ENCODE measurements around the gene EXD3.

EXD3 gene

DNA sequence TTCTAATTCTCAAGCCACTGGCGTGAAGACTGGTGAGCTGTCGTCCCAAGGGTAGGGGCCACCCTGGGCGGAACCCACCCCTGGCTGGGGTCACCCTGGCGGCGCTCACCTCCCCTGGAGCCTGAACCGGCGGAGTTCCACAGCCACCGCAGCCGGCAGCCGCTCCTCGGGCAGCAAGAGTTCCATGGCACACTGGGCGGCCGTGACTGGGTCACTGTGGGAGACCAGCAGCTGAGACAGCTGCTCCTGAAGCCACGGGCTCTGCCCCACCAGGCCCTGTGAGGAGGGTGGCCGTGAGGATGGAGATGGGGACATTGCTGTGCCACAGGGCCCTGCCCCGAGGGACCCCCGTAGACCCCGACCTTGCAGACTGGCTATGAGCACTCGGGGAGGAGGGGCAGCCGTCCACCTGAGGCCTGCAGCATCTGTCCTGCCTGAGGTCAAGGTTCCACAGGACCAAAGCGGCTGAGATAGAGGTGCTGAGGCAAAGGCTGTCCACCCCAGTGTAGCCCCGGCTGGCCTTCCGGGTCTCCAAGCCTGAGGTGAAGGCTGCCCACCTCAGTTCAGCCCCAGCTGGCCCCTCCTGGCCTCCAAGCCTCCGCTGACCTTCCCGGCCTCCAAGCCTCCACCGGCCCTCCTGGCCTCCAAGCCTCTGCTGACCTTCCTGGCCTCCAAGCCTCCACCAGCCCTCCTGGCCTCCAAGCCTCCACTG lies 70.3 kb downstream of the EXD3 start:
- Histone ChIP-seq H3K36me3 (no peaks in the 10 kb centered on the region), H3K9me3 (no peaks in the 10 kb centered on the region), H3K27me3 (no peaks in the 10 kb centered on the region), H3K4me1 (ENCODE audit: control insufficient read depth in 1 of 2, insufficient read depth in 1 of 2, low read depth in 1 of 2, low read length in 1 of 2) (no peaks in the 10 kb centered on the region), H3K27ac (no peak overlapping the region), H3K4me3 (ENCODE audit: low read depth in 1 of 2, low read length in 1 of 2) (no peak overlapping the region)
- TF ChIP-seq, protein P1, sequence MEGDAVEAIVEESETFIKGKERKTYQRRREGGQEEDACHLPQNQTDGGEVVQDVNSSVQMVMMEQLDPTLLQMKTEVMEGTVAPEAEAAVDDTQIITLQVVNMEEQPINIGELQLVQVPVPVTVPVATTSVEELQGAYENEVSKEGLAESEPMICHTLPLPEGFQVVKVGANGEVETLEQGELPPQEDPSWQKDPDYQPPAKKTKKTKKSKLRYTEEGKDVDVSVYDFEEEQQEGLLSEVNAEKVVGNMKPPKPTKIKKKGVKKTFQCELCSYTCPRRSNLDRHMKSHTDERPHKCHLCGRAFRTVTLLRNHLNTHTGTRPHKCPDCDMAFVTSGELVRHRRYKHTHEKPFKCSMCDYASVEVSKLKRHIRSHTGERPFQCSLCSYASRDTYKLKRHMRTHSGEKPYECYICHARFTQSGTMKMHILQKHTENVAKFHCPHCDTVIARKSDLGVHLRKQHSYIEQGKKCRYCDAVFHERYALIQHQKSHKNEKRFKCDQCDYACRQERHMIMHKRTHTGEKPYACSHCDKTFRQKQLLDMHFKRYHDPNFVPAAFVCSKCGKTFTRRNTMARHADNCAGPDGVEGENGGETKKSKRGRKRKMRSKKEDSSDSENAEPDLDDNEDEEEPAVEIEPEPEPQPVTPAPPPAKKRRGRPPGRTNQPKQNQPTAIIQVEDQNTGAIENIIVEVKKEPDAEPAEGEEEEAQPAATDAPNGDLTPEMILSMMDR (IDR thresholded peaks at IDR 0.05), result no peak

DNA sequence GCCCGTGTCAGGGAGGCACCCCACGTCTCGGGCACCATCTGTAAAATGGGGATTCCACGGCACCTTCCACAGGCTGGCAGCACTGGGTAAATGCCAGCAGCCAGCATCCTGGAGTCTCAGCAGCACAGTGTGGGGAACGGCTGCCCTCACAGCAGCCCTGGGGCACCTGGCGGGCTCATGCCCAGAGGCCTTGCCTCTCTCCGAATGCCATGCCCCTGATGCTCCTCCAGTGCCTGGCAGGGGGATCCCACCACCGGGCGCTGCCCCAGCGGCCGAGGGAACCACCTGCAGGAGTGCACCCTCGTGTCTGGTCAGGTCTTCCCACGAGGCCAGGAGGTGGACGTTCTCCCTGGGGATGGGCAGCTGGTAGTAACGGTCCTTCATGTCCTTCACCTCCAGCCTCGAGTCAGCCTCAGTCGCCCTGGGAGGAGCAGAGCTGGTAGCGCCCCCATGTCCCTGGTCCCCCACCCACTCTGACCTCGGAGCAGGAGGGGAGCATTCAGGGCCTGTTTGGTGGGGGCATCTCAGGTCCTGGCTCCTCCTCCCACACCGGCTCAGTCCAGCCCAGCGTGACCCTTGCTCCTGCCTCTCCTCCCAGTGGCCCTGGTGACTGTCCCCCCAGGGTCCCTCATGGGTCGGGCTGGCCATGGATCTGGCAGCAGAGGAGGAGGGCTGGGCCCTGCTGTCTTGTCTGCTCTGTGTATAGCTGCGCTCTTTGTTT lies 71.0 kb downstream of the EXD3 start:
- Histone ChIP-seq H3K27ac (no peak overlapping the region), H3K27me3 (no peaks in the 10 kb centered on the region), H3K36me3 (no peaks in the 10 kb centered on the region), H3K9me3 (no peaks in the 10 kb centered on the region), H3K4me3 (ENCODE audit: low read depth in 1 of 2, low read length in 1 of 2) (no peak overlapping the region), H3K4me1 (ENCODE audit: control insufficient read depth in 1 of 2, insufficient read depth in 1 of 2, low read depth in 1 of 2, low read length in 1 of 2) (no peaks in the 10 kb centered on the region)
- TF ChIP-seq, protein P1 (IDR thresholded peaks at IDR 0.05), result no peak

DNA sequence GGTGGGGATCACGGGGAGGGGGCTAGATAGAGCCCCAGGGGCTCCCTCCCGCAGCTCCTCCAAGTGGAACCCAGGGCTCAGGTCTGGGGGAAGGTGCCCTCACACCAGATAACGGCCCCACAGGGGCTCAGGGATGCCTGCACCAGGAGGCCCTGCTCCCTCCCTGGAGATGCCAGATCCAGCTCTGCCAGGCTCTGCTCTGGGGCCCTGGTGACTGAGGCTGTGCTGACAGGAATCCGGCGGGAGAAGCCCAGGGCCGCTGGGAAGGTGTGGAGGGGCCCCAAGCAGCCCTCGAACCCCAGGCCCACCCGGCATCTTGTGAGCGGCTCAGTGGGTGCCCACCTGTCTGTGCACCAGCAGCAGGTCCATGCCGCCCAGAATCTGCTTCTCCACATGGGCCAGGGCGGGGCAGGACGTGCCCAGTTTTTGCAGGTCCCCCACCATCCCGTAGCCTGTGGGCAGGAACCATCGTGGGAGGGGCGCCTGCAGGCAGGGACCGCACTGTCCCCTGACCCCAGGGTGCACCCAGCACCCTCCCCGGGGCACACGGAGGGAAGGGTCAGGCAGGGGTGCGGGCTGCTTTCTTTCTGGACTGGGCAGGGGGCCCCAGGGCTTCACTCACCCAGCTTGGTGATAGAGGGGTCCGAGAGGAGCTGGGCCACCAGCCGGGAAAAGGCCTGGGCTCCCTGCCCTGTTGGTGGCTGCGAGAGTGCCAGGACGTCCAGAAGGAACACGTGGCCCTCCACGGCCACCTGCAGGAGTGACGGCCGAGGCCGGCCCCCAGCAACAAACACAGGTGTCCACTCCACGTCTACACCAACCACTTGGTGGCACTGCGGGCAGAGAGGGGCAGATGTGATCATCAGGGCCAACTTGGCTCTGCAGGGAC lies 72.0 kb downstream of the EXD3 start:
- Histone ChIP-seq H3K9me3 (no peaks in the 10 kb centered on the region), H3K4me1 (ENCODE audit: control insufficient read depth in 1 of 2, insufficient read depth in 1 of 2, low read depth in 1 of 2, low read length in 1 of 2) (no peaks in the 10 kb centered on the region), H3K36me3 (no peaks in the 10 kb centered on the region), H3K27ac (no peak overlapping the region), H3K4me3 (ENCODE audit: low read depth in 1 of 2, low read length in 1 of 2) (no peak overlapping the region), H3K27me3 (no peaks in the 10 kb centered on the region)
- TF ChIP-seq, protein P1 (IDR thresholded peaks at IDR 0.05), result no peak

DNA sequence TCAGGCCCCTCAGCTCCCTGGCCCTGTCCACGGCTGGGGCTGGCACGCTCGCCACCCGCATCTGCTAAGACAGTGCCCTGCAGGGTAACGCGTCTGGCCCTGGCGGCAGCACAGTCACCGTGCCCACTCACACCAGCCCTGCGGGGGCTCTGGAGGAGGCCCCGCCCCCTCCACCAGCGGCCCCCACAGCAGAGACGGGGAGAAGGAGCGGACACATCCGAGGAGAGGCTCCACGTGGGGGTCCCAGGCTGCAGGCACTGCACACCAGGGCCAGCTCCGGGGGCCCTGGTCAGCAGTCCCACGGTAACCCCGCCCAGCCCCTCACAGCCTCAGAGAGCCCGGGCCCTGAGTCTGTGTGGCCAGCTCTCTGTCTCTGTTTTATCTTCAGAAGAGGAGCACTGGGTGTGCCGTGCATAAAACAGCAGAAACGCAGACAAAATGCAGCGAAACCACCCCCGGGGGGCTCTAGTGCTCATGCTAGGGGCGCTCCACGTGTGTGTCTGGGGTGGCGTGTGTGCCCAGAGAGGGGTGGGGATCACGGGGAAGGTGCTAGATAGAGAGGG lies 73.4 kb downstream of the EXD3 start:
- Histone ChIP-seq H3K36me3 (no peaks in the 10 kb centered on the region), H3K27me3 (no peaks in the 10 kb centered on the region), H3K9me3 (no peaks in the 10 kb centered on the region), H3K4me1 (ENCODE audit: control insufficient read depth in 1 of 2, insufficient read depth in 1 of 2, low read depth in 1 of 2, low read length in 1 of 2) (no peaks in the 10 kb centered on the region), H3K4me3 (ENCODE audit: low read depth in 1 of 2, low read length in 1 of 2) (no peak overlapping the region), H3K27ac (no peak overlapping the region)
- TF ChIP-seq, protein P1 (IDR thresholded peaks at IDR 0.05), result no peak

DNA sequence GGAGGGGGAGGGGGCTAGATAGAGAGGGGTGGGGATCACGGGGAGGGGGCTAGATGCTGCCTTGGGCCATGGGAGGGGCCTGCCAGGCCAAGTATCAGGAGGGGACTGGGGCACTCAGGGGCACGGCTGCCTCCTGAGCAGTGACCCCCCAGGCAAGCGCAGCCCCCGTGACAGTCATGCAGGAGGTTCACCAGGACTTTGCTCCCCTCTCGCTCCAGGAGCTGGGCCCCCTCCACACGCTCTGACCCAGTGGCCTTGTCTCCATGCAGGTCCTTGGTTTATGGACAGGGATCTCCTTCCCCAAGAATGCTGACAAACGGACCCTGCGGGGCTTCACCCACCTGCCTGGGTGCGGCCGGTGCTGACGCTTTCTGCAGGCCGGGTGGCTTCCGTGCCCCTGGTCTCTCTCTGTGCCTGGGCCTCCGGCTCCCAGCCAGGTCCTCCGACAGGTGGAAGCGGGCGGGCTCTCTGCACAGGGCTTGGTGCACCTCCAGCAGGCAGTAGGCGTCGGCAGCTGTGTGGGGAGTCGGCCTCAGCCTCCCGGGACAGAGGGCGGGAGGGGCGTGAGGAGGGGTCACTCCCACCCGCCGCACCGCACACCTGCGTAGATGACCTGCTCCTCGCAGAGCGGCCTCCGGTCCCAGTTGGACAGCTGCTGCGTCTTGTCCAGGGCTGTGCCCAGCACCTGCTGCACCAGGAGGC lies 74.0 kb downstream of the EXD3 start:
- no peaks in the 10 kb centered on the region for H3K36me3 ChIP-seq
- no peak overlapping the region for H3K27ac ChIP-seq
- TF ChIP-seq, protein P1 (IDR thresholded peaks at IDR 0.05), result no peak
- H3K9me3 ChIP-seq, result no peaks in the 10 kb centered on the region
- H3K4me1 ChIP-seq (ENCODE audit: control insufficient read depth in 1 of 2, insufficient read depth in 1 of 2, low read depth in 1 of 2, low read length in 1 of 2), result no peaks in the 10 kb centered on the region
- no peaks in the 10 kb centered on the region for H3K27me3 ChIP-seq
- no peak overlapping the region for H3K4me3 ChIP-seq (ENCODE audit: low read depth in 1 of 2, low read length in 1 of 2)

Data from neutrophil (primary cell).